VCaP (cell line): ENCODE results near the gene CFAP299.
A peak's percentile ranks its signal among the peaks of the same experiment; 100 is the strongest.

Source experiments
- H3K27ac ChIP-seq: fragments of 450-650 bp; 2 replicates; pipeline ENCODE4 v1.5.1; 2017
- TF ChIP-seq, protein P1 (sequence below): fragments of 450-650 bp; conservative IDR thresholded peaks from 2 replicates; pipeline ENCODE4 v1.5.1; 2017; ENCODE audit warnings: mild to moderate bottlenecking, moderate library complexity

The CFAP299 gene

DNA sequence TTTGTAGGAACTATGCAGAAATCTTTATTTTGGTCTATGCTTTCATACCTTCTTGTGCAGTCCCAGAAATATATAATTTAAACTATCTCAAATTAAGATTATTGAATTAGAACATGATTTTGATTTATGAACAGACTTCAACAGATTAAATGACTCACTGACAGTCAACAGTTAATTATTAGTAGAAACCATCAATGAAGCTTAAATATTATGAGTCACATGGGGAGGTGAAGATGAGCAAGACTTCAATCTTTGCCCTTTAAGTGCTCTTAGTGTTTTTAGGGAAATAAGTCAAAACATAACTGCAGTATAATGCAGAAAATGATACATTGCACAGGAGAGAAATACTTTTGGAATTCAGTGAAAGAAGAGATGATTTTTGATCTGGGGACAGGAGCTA, 613.5 kb downstream of the CFAP299 start:
- H3K27ac ChIP-seq = no peak overlapping the region

DNA sequence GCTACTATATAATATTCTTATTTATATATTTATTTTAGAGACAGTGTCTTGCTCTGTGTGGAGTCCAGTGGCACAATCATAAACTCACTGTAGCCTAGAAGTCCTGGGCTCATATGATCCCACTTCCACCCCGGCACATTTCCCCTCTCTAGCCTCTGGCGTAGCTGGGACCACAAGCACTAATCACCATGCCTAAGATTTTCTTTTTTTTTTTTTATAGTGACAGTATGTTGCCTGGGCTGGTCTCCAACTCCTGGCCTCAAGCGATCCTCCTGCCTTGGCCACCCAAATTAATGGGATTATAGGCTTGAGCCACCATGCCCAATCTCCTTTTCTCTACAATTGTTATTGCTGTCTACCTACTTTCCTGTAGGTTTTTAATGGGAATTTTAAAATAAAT, 620.9 kb downstream of the CFAP299 start:
- TF ChIP-seq, protein P1, sequence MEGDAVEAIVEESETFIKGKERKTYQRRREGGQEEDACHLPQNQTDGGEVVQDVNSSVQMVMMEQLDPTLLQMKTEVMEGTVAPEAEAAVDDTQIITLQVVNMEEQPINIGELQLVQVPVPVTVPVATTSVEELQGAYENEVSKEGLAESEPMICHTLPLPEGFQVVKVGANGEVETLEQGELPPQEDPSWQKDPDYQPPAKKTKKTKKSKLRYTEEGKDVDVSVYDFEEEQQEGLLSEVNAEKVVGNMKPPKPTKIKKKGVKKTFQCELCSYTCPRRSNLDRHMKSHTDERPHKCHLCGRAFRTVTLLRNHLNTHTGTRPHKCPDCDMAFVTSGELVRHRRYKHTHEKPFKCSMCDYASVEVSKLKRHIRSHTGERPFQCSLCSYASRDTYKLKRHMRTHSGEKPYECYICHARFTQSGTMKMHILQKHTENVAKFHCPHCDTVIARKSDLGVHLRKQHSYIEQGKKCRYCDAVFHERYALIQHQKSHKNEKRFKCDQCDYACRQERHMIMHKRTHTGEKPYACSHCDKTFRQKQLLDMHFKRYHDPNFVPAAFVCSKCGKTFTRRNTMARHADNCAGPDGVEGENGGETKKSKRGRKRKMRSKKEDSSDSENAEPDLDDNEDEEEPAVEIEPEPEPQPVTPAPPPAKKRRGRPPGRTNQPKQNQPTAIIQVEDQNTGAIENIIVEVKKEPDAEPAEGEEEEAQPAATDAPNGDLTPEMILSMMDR = no peak
- H3K27ac ChIP-seq = no peak overlapping the region

More for the DNA sequence above, 613.5 kb downstream of the CFAP299 start:
- TF ChIP-seq, protein P1 = no peak

DNA sequence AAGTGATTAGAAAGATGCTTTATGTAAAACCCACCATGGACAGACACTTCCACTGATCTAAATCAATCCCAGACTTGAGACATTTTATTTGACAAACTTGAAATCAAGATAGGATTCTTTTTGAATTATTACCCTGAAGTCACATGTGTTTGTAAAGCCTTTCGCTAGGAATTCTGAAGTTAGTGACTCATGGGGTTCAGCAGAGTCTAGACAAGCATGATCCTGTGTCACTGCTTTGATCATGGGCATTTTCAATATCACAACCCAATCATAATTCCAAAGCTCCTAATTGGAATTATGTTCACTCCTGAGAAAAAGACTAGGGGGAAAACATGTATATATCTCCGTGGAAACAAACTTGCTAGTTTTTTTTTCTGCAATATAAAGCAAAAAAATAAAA, 627.5 kb downstream of the CFAP299 start:
- H3K27ac ChIP-seq = no peak overlapping the region
- TF ChIP-seq, protein P1 = no peak

DNA sequence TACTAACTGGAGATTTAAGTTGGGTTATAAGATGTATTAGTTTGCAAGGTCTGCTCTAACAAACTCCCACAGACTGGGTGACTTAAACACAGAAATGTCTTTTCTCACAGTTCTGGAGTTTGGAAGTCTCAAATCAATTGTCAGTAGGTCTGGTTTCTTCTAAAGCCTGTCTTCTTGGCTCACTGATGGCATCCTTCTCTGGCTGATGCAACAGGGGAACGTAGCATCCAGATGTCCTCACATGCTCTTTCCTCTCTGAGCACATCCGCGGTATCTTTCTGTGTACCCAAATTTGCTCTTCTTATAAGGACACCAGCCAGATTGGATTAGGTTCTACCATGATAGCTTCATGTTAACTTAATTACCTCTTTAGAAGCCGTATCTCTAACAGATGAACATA, 631.8 kb downstream of the CFAP299 start:
- H3K27ac ChIP-seq = no peak overlapping the region
- TF ChIP-seq, protein P1 = no peak

DNA sequence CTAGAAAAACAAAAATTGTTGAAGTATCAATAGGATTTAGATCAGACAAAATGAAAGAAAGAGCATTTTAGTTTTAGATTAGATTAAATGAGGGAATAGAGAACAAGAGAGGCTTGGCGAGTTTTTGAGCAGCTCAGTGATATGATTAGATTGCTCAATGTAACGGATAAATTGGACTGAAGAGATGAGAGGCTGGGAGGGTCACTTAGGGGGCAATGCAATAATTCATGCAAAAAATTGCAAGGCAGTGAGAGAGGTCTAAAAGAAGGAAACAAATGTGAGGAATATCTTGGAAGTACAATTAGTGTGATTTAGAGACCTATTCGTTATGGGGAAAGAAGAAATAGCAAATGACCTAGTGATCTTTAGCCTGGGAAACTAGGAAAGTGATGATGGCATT, 644.7 kb downstream of the CFAP299 start:
- TF ChIP-seq, protein P1 = no peak
- no peak overlapping the region for H3K27ac ChIP-seq

DNA sequence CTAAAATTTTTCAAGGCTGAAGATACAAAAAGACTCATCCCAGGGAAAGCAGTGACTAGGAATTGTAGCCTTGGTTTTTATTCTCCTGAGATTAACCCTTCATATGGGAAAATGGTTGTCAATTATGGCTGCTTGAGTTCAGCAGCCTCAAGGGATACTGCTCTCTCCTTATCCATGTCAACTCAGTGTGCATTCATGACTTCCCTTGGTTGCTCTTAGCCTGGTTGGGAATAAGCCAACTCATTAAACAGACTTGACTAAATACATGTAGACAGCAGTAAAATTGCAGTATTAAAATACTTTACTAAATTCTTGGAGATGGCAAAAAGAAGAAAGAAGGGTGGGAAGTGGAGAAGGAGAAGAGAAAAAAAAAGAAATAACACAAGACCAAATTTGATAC, 650.5 kb downstream of the CFAP299 start:
- TF ChIP-seq, protein P1 = no peak

DNA sequence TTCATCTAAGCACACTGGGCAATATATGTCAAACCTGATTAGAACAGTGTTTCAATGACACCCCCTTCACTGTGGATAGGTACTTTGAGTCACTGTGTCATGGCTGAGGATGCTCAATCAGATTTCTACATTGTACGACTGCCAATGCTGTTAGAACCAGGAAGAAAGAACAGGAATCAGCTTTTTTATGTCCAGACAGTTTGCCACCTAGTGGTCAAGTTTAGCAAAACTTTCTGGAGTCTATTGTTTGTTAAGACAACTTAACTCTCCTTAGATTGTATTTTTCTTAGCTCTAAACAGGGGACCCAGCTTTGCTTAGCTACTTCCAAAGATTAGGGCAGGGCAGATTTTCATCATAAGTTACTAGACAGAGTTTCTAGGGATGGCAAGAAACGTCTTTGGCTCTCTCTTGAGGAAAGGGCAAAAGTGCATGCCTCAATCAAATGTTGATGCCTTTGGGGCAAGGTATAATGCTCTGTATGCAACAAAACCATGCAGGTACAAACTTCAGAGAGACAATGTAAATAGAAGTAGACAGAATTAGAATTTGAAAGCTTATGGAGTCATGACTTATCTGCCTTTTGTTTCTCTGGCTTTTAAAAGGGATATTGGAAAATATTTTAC, 654.5 kb downstream of the CFAP299 start:
- TF ChIP-seq, protein P1 = peak; percentile 85
- H3K27ac ChIP-seq = no peak overlapping the region

More for the DNA sequence above, 650.5 kb downstream of the CFAP299 start:
- no peak overlapping the region for H3K27ac ChIP-seq
